SU-DHL-6 (cell line): ENCODE results near the gene TMEM263.

Experiments
- H2AFZ ChIP-seq: fragments of 200-600 bp; sonication (generic); 2 replicates; pipeline ENCODE4 v1.6.1; 2014; ENCODE audit warnings: low read depth, mild to moderate bottlenecking, moderate library complexity, mixed read lengths, antibody characterized with exemption, low read length; ENCODE audit not compliant: severe bottlenecking
- H3F3A ChIP-seq: fragments of 200-600 bp; shearing (Covaris generic); 2 replicates; pipeline ENCODE4 v1.6.0; 2016; ENCODE audit warnings: antibody characterized with exemption, mild to moderate bottlenecking; ENCODE audit not compliant: insufficient read depth
- H3K27ac ChIP-seq: fragments of 200-600 bp; sonication (generic); 2 replicates; pipeline ENCODE4 v1.5.1; 2016; ENCODE audit warnings: low read depth, mild to moderate bottlenecking, low read length, moderate library complexity, mixed read lengths
- H3K27me3 ChIP-seq: fragments of 200-600 bp; sonication (generic), shearing (Covaris generic); 2 replicates; pipeline ENCODE4 v1.6.0; 2014; ENCODE audit warnings: mild to moderate bottlenecking, low read length
- H3K36me3 ChIP-seq: fragments of 200-600 bp; sonication (generic); 2 replicates; pipeline ENCODE4 v1.6.1; 2014; ENCODE audit warnings: mild to moderate bottlenecking, low read length, mixed read lengths
- H3K4me2 ChIP-seq: fragments of 300-600, 200-600 bp; shearing (Covaris generic), sonication (generic); 2 replicates; pipeline ENCODE4 v1.6.0; 2014; ENCODE audit warnings: low read length, low read depth, mild to moderate bottlenecking; ENCODE audit not compliant: poor library complexity, severe bottlenecking
- H3K4me3 ChIP-seq: fragments of 200-600 bp; sonication (generic); 2 replicates; pipeline ENCODE4 v1.5.1; 2014; ENCODE audit warnings: antibody characterized with exemption, low read length, mild to moderate bottlenecking, mixed read lengths; ENCODE audit not compliant: insufficient read depth, poor library complexity, severe bottlenecking
- H3K79me2 ChIP-seq: fragments of 200-600 bp; sonication (generic); 2 replicates; pipeline ENCODE4 v1.6.1; 2014; ENCODE audit warnings: mild to moderate bottlenecking, low read length, moderate library complexity; ENCODE audit not compliant: insufficient read depth
- H3K9ac ChIP-seq: fragments of 200-600 bp; sonication (generic); 2 replicates; pipeline ENCODE4 v1.7.0; 2014; ENCODE audit warnings: mild to moderate bottlenecking, low read length
- H3K9me2 ChIP-seq: fragments of 200-600 bp; sonication (generic); replicated peaks from 2 replicates; pipeline ENCODE4 v1.6.1; 2014; ENCODE audit warnings: low read length; ENCODE audit not compliant: insufficient read depth
- H3K9me3 ChIP-seq: fragments of 200-600 bp; sonication (generic); 2 replicates; pipeline ENCODE4 v1.6.1; 2014; ENCODE audit warnings: low read length, mixed read lengths; ENCODE audit not compliant: insufficient read depth
- H4K20me1 ChIP-seq: fragments of 200-600 bp; sonication (generic); 2 replicates; pipeline ENCODE4 v1.6.1; 2014; ENCODE audit warnings: low read depth, mild to moderate bottlenecking, antibody characterized with exemption, low read length, moderate library complexity, mixed read lengths
- EZH2phosphoT487 ChIP-seq: fragments of 200-600 bp; sonication (generic), shearing (Covaris generic); conservative IDR thresholded peaks from 2 replicates; pipeline ENCODE4 v1.6.1; 2018; ENCODE audit warnings: mild to moderate bottlenecking, antibody characterized with exemption, low read length, moderate library complexity, mixed read lengths
- TF ChIP-seq, protein P1 (sequence below): fragments of 200-600 bp; sonication (generic); IDR thresholded peaks from one replicate; pipeline ENCODE4 v1.5.1; 2017; ENCODE audit warnings: antibody characterized with exemption, mild to moderate bottlenecking, low read length, moderate library complexity; ENCODE audit not compliant: insufficient read depth, poor library complexity, severe bottlenecking

TMEM263 gene

DNA sequence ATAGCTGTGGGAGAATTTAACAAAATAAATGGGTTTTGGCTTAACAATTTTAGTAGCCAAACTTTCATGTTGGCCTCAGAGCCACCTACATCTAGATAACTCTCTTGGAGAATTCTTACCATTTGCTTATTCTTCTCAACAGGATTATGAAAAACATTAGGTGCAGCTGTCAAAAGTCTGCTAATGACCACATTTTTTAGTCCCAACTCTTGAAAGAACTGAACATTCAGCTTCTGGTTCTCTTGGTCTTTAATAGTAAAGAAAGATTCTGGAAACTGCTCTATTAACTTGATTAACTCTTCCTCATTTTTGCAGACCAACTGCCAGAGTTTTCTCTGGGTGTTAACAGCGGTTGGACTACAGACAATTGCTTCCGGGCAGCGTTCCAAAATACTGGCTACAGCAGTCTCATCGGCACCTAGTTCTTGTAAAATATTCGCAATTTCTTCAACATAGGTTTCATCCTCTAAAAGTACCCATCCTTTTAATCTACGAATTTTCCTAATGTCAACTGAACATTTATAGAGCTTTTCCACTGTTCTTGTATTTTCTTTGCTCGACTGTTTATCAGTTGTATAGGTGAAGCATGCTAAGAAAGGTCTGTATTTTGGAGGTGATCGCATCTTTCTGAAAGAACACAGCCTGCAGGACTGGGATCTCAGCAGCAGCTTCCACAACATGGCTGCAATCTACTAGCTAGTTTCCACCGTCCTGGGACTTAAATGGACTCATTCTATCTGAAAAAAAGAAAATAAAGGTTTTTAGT, 22.5 kb downstream of the TMEM263 start:
- Histone ChIP-seq H3K9ac (no peak overlapping the region), H3K4me2 (no peak overlapping the region), H3K27ac (no peak overlapping the region), H3K36me3 (no peaks in the 10 kb centered on the region), H3K27me3 (no peaks in the 10 kb centered on the region), H4K20me1 (no peaks in the 10 kb centered on the region), H3F3A (no peaks in the 10 kb centered on the region), H3K79me2 (no peaks in the 10 kb centered on the region), H2AFZ (no peak overlapping the region), H3K4me3 (no peak overlapping the region), H3K9me3 (no peaks in the 10 kb centered on the region), H3K9me2 (no peaks in the 10 kb centered on the region)
- TF ChIP-seq EZH2phosphoT487: no peak
- TF ChIP-seq, protein P1, sequence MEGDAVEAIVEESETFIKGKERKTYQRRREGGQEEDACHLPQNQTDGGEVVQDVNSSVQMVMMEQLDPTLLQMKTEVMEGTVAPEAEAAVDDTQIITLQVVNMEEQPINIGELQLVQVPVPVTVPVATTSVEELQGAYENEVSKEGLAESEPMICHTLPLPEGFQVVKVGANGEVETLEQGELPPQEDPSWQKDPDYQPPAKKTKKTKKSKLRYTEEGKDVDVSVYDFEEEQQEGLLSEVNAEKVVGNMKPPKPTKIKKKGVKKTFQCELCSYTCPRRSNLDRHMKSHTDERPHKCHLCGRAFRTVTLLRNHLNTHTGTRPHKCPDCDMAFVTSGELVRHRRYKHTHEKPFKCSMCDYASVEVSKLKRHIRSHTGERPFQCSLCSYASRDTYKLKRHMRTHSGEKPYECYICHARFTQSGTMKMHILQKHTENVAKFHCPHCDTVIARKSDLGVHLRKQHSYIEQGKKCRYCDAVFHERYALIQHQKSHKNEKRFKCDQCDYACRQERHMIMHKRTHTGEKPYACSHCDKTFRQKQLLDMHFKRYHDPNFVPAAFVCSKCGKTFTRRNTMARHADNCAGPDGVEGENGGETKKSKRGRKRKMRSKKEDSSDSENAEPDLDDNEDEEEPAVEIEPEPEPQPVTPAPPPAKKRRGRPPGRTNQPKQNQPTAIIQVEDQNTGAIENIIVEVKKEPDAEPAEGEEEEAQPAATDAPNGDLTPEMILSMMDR: no peak

DNA sequence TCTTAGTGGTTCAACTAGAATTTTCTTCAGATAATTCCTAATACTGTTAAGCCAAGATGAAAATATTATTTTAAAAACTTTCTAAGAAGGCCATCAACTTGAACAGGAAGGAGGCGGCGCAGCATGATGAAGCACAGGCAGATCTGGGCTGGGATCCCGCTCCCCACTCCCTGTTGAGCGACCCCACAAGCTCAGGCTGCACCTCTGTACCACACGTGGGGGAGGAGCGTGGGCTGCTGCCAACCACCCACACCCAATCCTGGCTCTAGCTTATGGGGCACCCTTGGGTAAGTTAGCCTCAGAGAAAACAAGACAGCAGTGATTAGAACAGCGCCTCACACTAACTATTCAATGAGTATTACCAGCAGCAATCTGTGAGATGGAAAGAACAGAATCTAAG, 25.2 kb downstream of the TMEM263 start:
- H2AFZ ChIP-seq: no peak overlapping the region
- H3K27me3 ChIP-seq: no peaks in the 10 kb centered on the region
- H3F3A ChIP-seq: no peaks in the 10 kb centered on the region
- no peak overlapping the region for H3K9ac ChIP-seq
- no peaks in the 10 kb centered on the region for H3K79me2 ChIP-seq
- H3K9me2 ChIP-seq: no peaks in the 10 kb centered on the region
- no peak overlapping the region for H3K27ac ChIP-seq
- H3K4me3 ChIP-seq: no peak overlapping the region
- H4K20me1 ChIP-seq: no peaks in the 10 kb centered on the region
- H3K9me3 ChIP-seq: no peaks in the 10 kb centered on the region
- H3K36me3 ChIP-seq: peaks cover 5% of the 10 kb centered on the region; the same call in 1 of the 2 replicates
- H3K4me2 ChIP-seq: no peak overlapping the region
- TF ChIP-seq, protein P1: no peak
- no peak for TF ChIP-seq EZH2phosphoT487

DNA sequence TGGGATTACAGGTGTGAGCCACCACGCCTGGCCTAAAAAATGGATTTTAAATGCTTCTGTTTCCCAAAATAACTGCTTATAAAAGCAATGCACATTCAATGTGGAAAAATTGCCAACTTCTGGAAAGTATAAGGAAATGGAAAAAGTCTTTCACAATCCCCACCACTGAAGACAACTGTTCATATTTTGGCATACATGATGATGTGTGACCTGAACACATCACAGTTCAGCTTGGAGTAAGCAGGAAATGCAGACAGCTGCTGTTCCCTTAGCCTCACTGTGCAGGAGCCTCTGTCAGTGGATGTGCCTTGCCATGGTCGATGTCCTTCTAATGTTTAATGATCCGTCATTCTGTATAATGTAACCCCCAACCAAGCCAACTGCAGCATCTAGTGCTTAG, 26.1 kb downstream of the TMEM263 start:
- Histone ChIP-seq H3K27ac (no peak overlapping the region), H3K27me3 (no peaks in the 10 kb centered on the region), H3K9ac (no peak overlapping the region), H2AFZ (no peak overlapping the region), H3K36me3 (peaks cover 5% of the 10 kb centered on the region; the same call in 1 of the 2 replicates), H3K9me3 (no peaks in the 10 kb centered on the region), H3F3A (no peaks in the 10 kb centered on the region), H3K9me2 (no peaks in the 10 kb centered on the region), H3K4me3 (no peak overlapping the region), H3K79me2 (no peaks in the 10 kb centered on the region), H4K20me1 (no peaks in the 10 kb centered on the region), H3K4me2 (no peak overlapping the region)
- TF ChIP-seq, protein P1: no peak
- TF ChIP-seq EZH2phosphoT487: no peak
